PC-9 (cell line): ENCODE data around the gene MAEL. TPM values are rescaled to one million over a fixed set of nuclear protein-coding genes. Genes with fewer than 3 reads are reported as not detected.

ENCODE experiments used
- BruUV-seq: library from RNA; stranded (reverse); fragments of 400-500 nt; replicated peaks from 2 replicates; lab custom pipeline; 2021; lab: Mats Ljungman, UMichigan
- CTCF ChIA-PET: fragments of 300-600 bp; sonication (Branson Sonifier 250); formaldehyde crosslinking; loops from one replicate; lab custom pipeline; 2022; ENCODE audit warnings: antibody characterized with exemption; lab: Charles Lee
- POLR2A ChIA-PET: fragments of 300-600 bp; sonication (Branson Sonifier 250); formaldehyde crosslinking; loops from one replicate; lab custom pipeline; 2022; ENCODE audit warnings: antibody characterized with exemption; ENCODE audit not compliant: unreplicated experiment; lab: Charles Lee
- DNase-seq, 2 experiments: peaks; one replicate each; pipeline versions ENCODE4 v3.0.0 to v3.0.0-alpha.2; 2015 to 2022; ENCODE audit warnings: mixed read lengths in 1 of 2
- H2AFZ ChIP-seq: fragments of 200-600 bp; sonication (generic); 2 replicates; pipeline ENCODE4 v1.8.1; 2017; ENCODE audit warnings: antibody characterized with exemption
- H3F3A ChIP-seq: fragments of 200-600 bp; sonication (generic); 2 replicates; pipeline ENCODE4 v1.8.1; 2017; ENCODE audit warnings: antibody characterized with exemption, mild to moderate bottlenecking, low read depth; ENCODE audit not compliant: insufficient read depth
- H3K27ac ChIP-seq: fragments of 200-600 bp; sonication (generic); 2 replicates; pipeline ENCODE4 v1.6.1; 2016; ENCODE audit warnings: mixed run types
- H3K27me3 ChIP-seq: fragments of 200-600 bp; sonication (generic); 2 replicates; pipeline ENCODE4 v1.6.1; 2016; ENCODE audit warnings: low read depth, mixed run types; ENCODE audit not compliant: insufficient read depth
- H3K36me3 ChIP-seq: fragments of 200-600 bp; sonication (generic); 2 replicates; pipeline ENCODE4 v1.6.1; 2016; ENCODE audit warnings: low read depth, mixed run types
- H3K4me1 ChIP-seq: fragments of 200-600 bp; sonication (generic); replicated peaks from 2 replicates; pipeline ENCODE4 v1.6.1; 2016; ENCODE audit warnings: mixed run types; ENCODE audit not compliant: insufficient read depth
- H3K4me2 ChIP-seq: fragments of 200-600 bp; sonication (generic); 2 replicates; pipeline ENCODE4 v1.6.1; 2017; ENCODE audit warnings: mixed run types
- H3K4me3 ChIP-seq: fragments of 200-600 bp; sonication (generic); 2 replicates; pipeline ENCODE4 v1.6.1; 2016; ENCODE audit warnings: mixed run types
- H3K79me2 ChIP-seq: fragments of 200-600 bp; sonication (generic); 2 replicates; pipeline ENCODE4 v1.6.1; 2017; ENCODE audit warnings: low read depth, mixed run types
- H3K9me2 ChIP-seq: fragments of 200-600 bp; sonication (generic); 2 replicates; pipeline ENCODE4 v1.8.1; 2017; ENCODE audit warnings: mild to moderate bottlenecking; ENCODE audit not compliant: insufficient read depth
- H3K9me3 ChIP-seq: fragments of 200-600 bp; sonication (generic); 2 replicates; pipeline ENCODE4 v1.8.1; 2016; ENCODE audit warnings: low read depth; ENCODE audit not compliant: insufficient read depth
- H4K20me1 ChIP-seq: fragments of 200-600 bp; sonication (generic); 2 replicates; pipeline ENCODE4 v1.8.1; 2017; ENCODE audit not compliant: insufficient read depth
- CTCF ChIP-seq: fragments of 200-600 bp; sonication (generic); conservative IDR thresholded peaks from 2 replicates; pipeline ENCODE4 v1.6.1; 2017; ENCODE audit warnings: mixed run types, antibody characterized with exemption, mild to moderate bottlenecking, moderate library complexity
- EZH2 ChIP-seq: fragments of 200-600 bp; sonication (generic); IDR thresholded peaks from 2 replicates; pipeline ENCODE4 v1.8.0; 2017; ENCODE audit warnings: antibody characterized with exemption, low read depth
- intact Hi-C: fragments of 100-400 bp; cut with micrococcal nuclease; formaldehyde crosslinking; loops from one replicate; pipeline ENCODE4 v1.10.0; 2022; ENCODE audit not compliant: unreplicated experiment
- total RNA-seq: library from RNA; stranded (reverse); gene quantifications from 2 replicates; pipeline ENCODE4 v1.2.3, GENCODE V29; 2021

Gene MAEL
- total RNA-seq, 1 experiment from 2014 or later = not detected

DNA sequence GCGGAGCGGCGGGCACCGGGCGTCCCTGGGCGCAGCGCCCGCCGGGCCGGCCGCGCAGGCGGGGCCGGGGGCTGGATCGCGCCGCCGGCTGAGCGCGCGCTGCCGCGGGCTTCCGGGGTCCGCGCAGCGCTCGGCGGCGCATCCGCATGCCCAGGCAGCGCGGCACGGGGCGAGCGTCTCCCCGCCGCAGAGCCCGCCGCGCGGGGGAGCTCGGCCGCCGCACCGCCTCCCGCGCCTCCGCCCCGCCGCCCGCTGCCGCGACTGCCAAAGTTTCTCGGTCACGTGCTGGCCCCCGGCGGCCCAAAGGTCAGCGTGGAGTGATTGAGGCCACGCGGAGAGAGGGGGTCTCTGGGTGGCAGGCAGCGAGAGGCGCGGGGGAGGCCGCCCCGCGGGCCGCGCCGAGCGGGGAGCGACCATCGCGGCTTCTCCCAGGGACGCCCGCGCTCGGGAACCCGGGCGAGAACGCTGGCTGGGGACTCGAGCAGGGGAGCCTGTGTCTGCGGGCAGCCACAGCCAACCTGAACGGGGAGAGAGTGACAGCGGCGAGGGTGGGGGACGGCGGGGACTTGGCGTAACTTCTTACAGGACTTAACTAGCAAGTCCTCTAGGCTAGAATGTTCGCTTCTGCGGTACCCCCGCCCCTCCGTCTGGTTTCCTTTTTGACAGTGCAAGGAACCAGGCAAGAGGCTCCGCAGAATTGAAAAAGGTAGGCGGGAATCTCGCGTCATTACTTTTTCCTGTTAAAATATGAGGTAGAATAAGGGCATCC, 13.5 kb upstream of the MAEL start, which contains the start of gene ILDR2:
TSS of gene ILDR2 (minus strand) at position 180 of the 769 bp plus-strand sequence. CDS start 272 bp downstream, outside the sequence.
- peak within 1 kb of the TSS; percentile 83 for H2AFZ ChIP-seq
- DNase-seq = peak in 1 of 2 experiments; percentile 4
- intact Hi-C loops = no loop called here
- H3K4me1 ChIP-seq = 0 out of 2 replicates have a peak, but pooled peaks cover 6% of the 10 kb centered on the region
- ChIA-PET POLR2A (no interaction called here), CTCF (interaction anchor here (0.6 kb wide), 1 partner anchor 24 kb away, joined by 8 read pairs; no protein-coding TSS in a partner anchor)
- peaks cover 2% of the 10 kb centered on the region; the same call in 1 of the 2 replicates for H4K20me1 ChIP-seq
- no peaks in the 10 kb centered on the region for H3K79me2 ChIP-seq
- H3K4me2 ChIP-seq = peak within 1 kb of the TSS; percentile 96
- BruUV-seq = no TSS peak
- peak within 1 kb of the TSS; percentile 75 for H3K4me3 ChIP-seq
- peaks cover 77% of the 10 kb centered on the region for H3K27me3 ChIP-seq
- no peak within 1 kb of the TSS for H3K27ac ChIP-seq
- no peak for TF ChIP-seq CTCF
- TF ChIP-seq EZH2 = peak; percentile 91; the same call in 1 of the 2 replicates
- no peaks in the 10 kb centered on the region for H3K9me2 ChIP-seq
- no peaks in the 10 kb centered on the region for H3K36me3 ChIP-seq
- no peaks in the 10 kb centered on the region for H3F3A ChIP-seq
- H3K9me3 ChIP-seq = no peaks in the 10 kb centered on the region

DNA sequence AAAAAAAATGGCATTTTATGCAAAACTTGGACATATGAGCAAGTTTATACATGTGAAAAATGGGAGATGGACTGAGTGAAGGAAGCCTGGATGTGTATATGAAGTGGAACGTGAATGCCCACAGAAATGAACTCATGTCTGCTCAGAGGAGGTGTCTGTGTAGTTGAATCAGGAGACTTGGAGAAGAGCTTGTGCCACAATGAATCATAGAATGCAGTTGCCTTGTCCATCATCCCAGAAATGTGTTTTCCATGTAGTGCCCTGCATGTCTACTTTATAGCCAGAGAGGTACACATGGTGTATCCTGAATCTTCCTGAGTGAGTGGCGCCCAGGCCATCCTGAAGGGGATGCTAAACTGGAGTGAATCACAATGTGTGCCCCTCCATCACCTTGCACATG, 11.1 kb upstream of the MAEL start:
- POLR2A ChIA-PET = no interaction called here
- CTCF ChIA-PET = no interaction called here
- no peaks in the 10 kb centered on the region for H3K36me3 ChIP-seq

GRCh38 chr1:166978821-166979220, 10.3 kb upstream of the MAEL start:
- Histone ChIP-seq H2AFZ (no peak overlapping the region), H3K79me2 (no peaks in the 10 kb centered on the region), H3F3A (no peaks in the 10 kb centered on the region), H3K9me2 (no peaks in the 10 kb centered on the region), H3K9me3 (no peaks in the 10 kb centered on the region), H3K27ac (no peak overlapping the region), H3K4me2 (no peak overlapping the region), H4K20me1 (no peaks in the 10 kb centered on the region; the same call in 1 of the 2 replicates), H3K4me1 (0 out of 2 replicates have a peak, but pooled peaks cover 6% of the 10 kb centered on the region), H3K4me3 (no peak overlapping the region), H3K27me3 (peaks cover 56% of the 10 kb centered on the region), H3K36me3 (no peaks in the 10 kb centered on the region)
- no TSS peak for BruUV-seq
- TF ChIP-seq CTCF (no peak), EZH2 (no peak)
- intact Hi-C loops = no loop called here
- ChIA-PET CTCF (no interaction called here), POLR2A (no interaction called here)
- no peak for DNase-seq

More for the DNA sequence above, 11.1 kb upstream of the MAEL start:
- H3K9me3 ChIP-seq = no peaks in the 10 kb centered on the region
- no TSS peak for BruUV-seq
- H2AFZ ChIP-seq = no peak overlapping the region
- DNase-seq = no peak
- intact Hi-C loops = no loop called here
- peaks cover 65% of the 10 kb centered on the region for H3K27me3 ChIP-seq
- no peaks in the 10 kb centered on the region for H3F3A ChIP-seq
- no peaks in the 10 kb centered on the region for H3K79me2 ChIP-seq
- 0 out of 2 replicates have a peak, but pooled peaks cover 6% of the 10 kb centered on the region for H3K4me1 ChIP-seq
- no peaks in the 10 kb centered on the region for H3K9me2 ChIP-seq
- H3K27ac ChIP-seq = no peak overlapping the region
- TF ChIP-seq CTCF = no peak
- TF ChIP-seq EZH2 = no peak
- no peak overlapping the region for H3K4me3 ChIP-seq
- H3K4me2 ChIP-seq = no peak overlapping the region
- H4K20me1 ChIP-seq = no peaks in the 10 kb centered on the region; the same call in 1 of the 2 replicates
